ENCODE data around the gene TEX261.

Gene TEX261

GRCh38 chr2:70988726-70989648 lies 5.7 kb downstream of the TEX261 start:
- no peaks in the 10 kb centered on the region for H3F3A ChIP-seq (ENCODE audit: insufficient read depth, low read length)
- H2AFZ ChIP-seq (ENCODE audit: low read length): no peak overlapping the region
- TF ChIP-seq, protein P1, sequence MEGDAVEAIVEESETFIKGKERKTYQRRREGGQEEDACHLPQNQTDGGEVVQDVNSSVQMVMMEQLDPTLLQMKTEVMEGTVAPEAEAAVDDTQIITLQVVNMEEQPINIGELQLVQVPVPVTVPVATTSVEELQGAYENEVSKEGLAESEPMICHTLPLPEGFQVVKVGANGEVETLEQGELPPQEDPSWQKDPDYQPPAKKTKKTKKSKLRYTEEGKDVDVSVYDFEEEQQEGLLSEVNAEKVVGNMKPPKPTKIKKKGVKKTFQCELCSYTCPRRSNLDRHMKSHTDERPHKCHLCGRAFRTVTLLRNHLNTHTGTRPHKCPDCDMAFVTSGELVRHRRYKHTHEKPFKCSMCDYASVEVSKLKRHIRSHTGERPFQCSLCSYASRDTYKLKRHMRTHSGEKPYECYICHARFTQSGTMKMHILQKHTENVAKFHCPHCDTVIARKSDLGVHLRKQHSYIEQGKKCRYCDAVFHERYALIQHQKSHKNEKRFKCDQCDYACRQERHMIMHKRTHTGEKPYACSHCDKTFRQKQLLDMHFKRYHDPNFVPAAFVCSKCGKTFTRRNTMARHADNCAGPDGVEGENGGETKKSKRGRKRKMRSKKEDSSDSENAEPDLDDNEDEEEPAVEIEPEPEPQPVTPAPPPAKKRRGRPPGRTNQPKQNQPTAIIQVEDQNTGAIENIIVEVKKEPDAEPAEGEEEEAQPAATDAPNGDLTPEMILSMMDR (IDR thresholded peaks at IDR 0.05; ENCODE audit: low read length): no peak
- no peak for TF ChIP-seq EZH2 (optimal IDR thresholded peaks at IDR 0.05; ENCODE audit: low read depth, low read length)
- no peak for TF ChIP-seq EZH2phosphoT487 (IDR thresholded peaks at IDR 0.05; ENCODE audit: low read length)
- no peaks in the 10 kb centered on the region for H3K9me2 ChIP-seq (replicated peaks; ENCODE audit: insufficient read depth, low read length)
- no peaks in the 10 kb centered on the region for H3K9me3 ChIP-seq (replicated peaks; ENCODE audit: insufficient read depth, low read length)
- no peak overlapping the region for H3K4me2 ChIP-seq (ENCODE audit: low read depth, low read length)
- no peaks in the 10 kb centered on the region for H3K27me3 ChIP-seq (replicated peaks; ENCODE audit: insufficient read depth, low read length)
- H4K20me1 ChIP-seq (ENCODE audit: insufficient read depth, low read length): peaks cover 3% of the 10 kb centered on the region; the same call in 1 of the 2 replicates
- H3K27ac ChIP-seq (ENCODE audit: low read length): no peak overlapping the region
- H3K79me2 ChIP-seq (ENCODE audit: low read length): peaks cover 24% of the 10 kb centered on the region
- no peak overlapping the region for H3K4me3 ChIP-seq (ENCODE audit: low read length)
- H3K4me1 ChIP-seq (ENCODE audit: low read length): peaks cover 11% of the 10 kb centered on the region
- H3K9ac ChIP-seq (ENCODE audit: low read length): no peak overlapping the region
- DNase-seq: no peak
- H3K36me3 ChIP-seq (replicated peaks; ENCODE audit: insufficient read depth, low read length): no peaks in the 10 kb centered on the region; the same call in 1 of the 2 replicates

DNA sequence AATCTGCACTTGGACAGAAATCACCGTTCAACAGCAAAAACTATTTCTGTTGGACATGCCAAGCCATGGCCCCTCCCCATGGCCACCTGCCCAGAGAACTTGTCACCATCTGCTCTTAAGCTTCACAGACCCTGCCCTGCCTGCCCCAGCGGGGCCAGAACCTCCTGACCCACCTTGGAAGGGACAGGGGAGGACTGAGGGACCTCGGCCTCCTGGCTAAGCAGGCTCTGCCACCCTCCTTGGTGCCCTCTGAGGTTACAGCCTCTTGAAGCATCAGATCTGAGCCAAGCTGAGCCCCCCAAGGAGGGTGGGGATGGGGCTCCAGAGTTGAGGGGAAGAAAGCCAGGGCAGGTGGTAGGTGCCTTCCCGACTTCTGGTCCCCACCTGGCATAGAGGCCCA lies 6.5 kb downstream of the TEX261 start:
- peaks cover 15% of the 10 kb centered on the region for H3K79me2 ChIP-seq (ENCODE audit: low read length)
- H3K9me3 ChIP-seq (replicated peaks; ENCODE audit: insufficient read depth, low read length): no peaks in the 10 kb centered on the region
- DNase-seq: no peak
- peaks cover 4% of the 10 kb centered on the region for H3K4me1 ChIP-seq (ENCODE audit: low read length)
- peaks cover 3% of the 10 kb centered on the region; the same call in 1 of the 2 replicates for H4K20me1 ChIP-seq (ENCODE audit: insufficient read depth, low read length)
- no peak overlapping the region for H3K9ac ChIP-seq (ENCODE audit: low read length)
- no peaks in the 10 kb centered on the region for H3F3A ChIP-seq (ENCODE audit: insufficient read depth, low read length)
- no peaks in the 10 kb centered on the region for H3K27me3 ChIP-seq (replicated peaks; ENCODE audit: insufficient read depth, low read length)
- H3K4me3 ChIP-seq (ENCODE audit: low read length): no peak overlapping the region
- H3K9me2 ChIP-seq (replicated peaks; ENCODE audit: insufficient read depth, low read length): no peaks in the 10 kb centered on the region
- H3K4me2 ChIP-seq (ENCODE audit: low read depth, low read length): no peak overlapping the region
- no peak overlapping the region for H2AFZ ChIP-seq (ENCODE audit: low read length)
- no peaks in the 10 kb centered on the region; the same call in 1 of the 2 replicates for H3K36me3 ChIP-seq (replicated peaks; ENCODE audit: insufficient read depth, low read length)
- TF ChIP-seq, protein P1 (IDR thresholded peaks at IDR 0.05; ENCODE audit: low read length): no peak
- no peak for TF ChIP-seq EZH2 (optimal IDR thresholded peaks at IDR 0.05; ENCODE audit: low read depth, low read length)
- no peak for TF ChIP-seq EZH2phosphoT487 (IDR thresholded peaks at IDR 0.05; ENCODE audit: low read length)
- H3K27ac ChIP-seq (ENCODE audit: low read length): no peak overlapping the region

DNA sequence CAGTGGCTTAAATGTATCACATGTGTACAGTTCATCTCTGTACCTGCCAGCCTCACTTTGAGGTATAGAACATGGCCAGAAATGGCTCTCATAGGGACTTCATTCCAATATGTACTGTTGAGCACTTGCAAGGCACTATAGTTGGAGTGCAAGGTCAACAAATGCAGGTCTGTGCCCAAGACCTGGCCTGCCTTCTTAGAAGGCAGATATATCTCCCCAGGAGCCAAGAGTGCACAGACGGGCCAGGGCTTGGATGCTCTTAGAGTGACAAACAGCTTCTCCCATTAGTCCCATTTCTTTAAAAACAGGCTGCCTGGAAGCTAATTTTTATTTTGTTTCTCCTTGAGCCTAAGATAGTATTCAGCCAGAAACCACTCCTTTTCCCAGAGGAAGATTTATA lies 7.3 kb downstream of the TEX261 start:
- H3F3A ChIP-seq (ENCODE audit: insufficient read depth, low read length): no peaks in the 10 kb centered on the region
- peaks cover 9% of the 10 kb centered on the region for H3K79me2 ChIP-seq (ENCODE audit: low read length)
- TF ChIP-seq, protein P1 (IDR thresholded peaks at IDR 0.05; ENCODE audit: low read length): no peak
- TF ChIP-seq EZH2phosphoT487 (IDR thresholded peaks at IDR 0.05; ENCODE audit: low read length) (no peak), EZH2 (optimal IDR thresholded peaks at IDR 0.05; ENCODE audit: low read depth, low read length) (no peak)
- no peaks in the 10 kb centered on the region; the same call in 1 of the 2 replicates for H3K4me1 ChIP-seq (ENCODE audit: low read length)
- no peaks in the 10 kb centered on the region for H3K9me3 ChIP-seq (replicated peaks; ENCODE audit: insufficient read depth, low read length)
- no peak for DNase-seq
- no peaks in the 10 kb centered on the region for H3K27me3 ChIP-seq (replicated peaks; ENCODE audit: insufficient read depth, low read length)
- H3K36me3 ChIP-seq (replicated peaks; ENCODE audit: insufficient read depth, low read length): no peaks in the 10 kb centered on the region; the same call in 1 of the 2 replicates
- H4K20me1 ChIP-seq (ENCODE audit: insufficient read depth, low read length): peaks cover 3% of the 10 kb centered on the region; the same call in 1 of the 2 replicates
- H3K4me2 ChIP-seq (ENCODE audit: low read depth, low read length): no peak overlapping the region
- H3K9ac ChIP-seq (ENCODE audit: low read length): no peak overlapping the region
- H3K9me2 ChIP-seq (replicated peaks; ENCODE audit: insufficient read depth, low read length): no peaks in the 10 kb centered on the region
- H3K4me3 ChIP-seq (ENCODE audit: low read length): no peak overlapping the region
- H2AFZ ChIP-seq (ENCODE audit: low read length): no peak overlapping the region
- no peak overlapping the region for H3K27ac ChIP-seq (ENCODE audit: low read length)
